Measurements from ENCODE around the gene EPHA8.

The EPHA8 gene

GRCh38 chr1:22645931-22646330, 82.6 kb downstream of the EPHA8 start:
- no peak for DNase-seq (ENCODE audit: low read depth, low spot score)

DNA sequence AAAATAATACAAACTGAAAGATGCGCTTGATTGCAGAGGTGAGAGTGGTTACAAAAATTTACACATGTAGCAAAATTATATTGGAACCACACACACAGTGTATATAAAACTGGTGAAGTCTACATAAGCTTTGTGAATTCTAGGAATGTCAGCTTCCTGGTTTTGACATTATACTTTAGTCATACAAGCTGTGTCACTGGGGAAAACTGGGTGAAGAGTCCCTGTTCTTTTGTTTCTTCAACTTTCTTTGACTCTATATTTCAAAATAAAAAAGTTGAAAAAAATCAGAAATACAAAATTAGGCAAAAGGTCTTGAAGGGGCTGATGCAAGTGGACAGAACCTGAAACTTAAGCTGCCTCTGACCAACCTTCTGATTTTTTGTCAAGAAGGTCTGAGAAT, 83.1 kb downstream of the EPHA8 start:
- DNase-seq (ENCODE audit: low read depth, low spot score) = no peak

- no peak for DNase-seq (ENCODE audit: low read depth, low spot score)
Observed at GRCh38 chr1:22650089-22650693, 86.9 kb downstream of the EPHA8 start.

DNA sequence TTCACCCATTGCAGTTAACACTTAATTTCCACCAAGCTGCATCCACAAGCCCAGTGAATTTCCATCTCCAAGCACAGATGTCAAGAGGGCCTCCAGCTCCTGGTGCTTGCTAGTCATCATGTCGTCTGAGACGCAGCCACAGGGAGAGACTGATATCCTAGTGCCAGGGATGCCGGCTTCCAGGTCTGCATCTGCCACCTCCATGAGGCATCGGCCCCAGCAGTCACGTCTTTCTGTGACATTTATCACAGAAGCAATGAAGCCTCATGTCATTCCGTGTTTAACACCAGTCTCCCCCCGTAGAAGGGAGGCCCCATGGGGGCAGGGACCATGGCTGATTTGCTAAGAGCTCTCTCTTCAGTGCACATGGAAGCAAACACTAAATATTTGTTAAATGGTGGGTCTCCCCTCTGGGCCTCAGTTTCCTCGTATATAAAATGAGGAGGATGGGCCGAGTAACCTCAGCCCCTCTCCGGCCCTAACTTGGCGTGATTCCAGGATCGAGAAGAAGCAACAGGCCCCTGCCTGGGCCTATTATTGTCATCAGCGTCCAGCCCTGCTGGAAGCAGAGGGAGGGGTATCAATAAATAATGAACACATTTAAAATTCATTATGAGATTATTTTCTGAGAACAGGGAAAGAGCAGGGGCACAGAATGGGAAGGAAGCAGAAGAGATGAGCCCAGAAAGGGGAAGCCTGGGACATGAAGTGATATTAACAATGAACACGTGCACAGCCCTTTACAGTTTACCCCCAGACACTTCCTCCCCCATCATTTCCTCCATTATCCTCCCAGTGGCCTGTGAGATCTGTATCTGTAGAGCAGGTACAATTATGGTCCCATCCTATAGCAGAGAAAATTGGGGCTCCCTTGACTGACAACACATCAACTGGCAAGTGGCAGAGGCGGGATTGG, 88.9 kb downstream of the EPHA8 start:
- DNase-seq (ENCODE audit: low read depth, low spot score) = no peak

DNA sequence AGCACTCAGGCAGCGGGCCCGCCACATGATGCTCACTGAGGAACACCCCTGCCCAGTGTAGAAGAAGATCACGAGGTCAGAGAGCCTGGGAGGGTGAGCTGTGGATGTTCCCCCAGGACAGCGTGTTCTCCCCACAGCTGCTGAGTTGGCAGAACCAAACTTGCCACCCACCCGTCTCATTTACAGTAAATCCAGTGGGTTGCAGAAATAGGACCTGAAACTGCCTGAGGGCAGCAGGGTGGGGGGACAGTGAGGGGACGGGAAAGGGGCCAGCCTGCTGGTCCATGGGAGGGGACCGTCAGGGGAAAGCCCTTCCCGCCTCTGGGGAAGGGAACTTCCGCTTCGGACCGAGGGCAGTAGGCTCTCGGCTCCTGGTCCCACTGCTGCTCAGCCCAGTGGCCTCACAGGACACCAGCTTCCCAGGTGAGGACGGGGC, 89.6 kb downstream of the EPHA8 start, which contains the start of gene C1QB:
C1QB (plus strand) TSS at position 356 of the 436 bp plus-strand sequence. CDS start 6,227 bp downstream, outside the sequence.
- DNase-seq (ENCODE audit: low read depth, low spot score) = no peak

Data from iPS DF 19.7 (cell line).